ENCODE data around the gene SYTL1.
A peak's percentile ranks its signal among the peaks of the same experiment; 100 is the strongest.

The SYTL1 gene, protein sequence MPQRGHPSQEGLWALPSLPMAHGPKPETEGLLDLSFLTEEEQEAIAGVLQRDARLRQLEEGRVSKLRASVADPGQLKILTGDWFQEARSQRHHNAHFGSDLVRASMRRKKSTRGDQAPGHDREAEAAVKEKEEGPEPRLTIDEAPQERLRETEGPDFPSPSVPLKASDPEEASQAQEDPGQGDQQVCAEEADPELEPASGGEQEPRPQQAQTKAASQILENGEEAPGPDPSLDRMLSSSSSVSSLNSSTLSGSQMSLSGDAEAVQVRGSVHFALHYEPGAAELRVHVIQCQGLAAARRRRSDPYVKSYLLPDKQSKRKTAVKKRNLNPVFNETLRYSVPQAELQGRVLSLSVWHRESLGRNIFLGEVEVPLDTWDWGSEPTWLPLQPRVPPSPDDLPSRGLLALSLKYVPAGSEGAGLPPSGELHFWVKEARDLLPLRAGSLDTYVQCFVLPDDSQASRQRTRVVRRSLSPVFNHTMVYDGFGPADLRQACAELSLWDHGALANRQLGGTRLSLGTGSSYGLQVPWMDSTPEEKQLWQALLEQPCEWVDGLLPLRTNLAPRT

GRCh38 chr1:27341525-27342252 lies at the start of gene SYTL1:
SYTL1 (plus strand) TSS chr1:27342022; CDS start chr1:27345335, 3,313 bp downstream.
- Histone ChIP-seq H3K27ac (ENCODE audit: low read depth, low read length) (no peak within 1 kb of the TSS), H3K36me3 (ENCODE audit: insufficient read depth, low read length) (peaks cover 9% of the 10 kb centered on the region), H3K9me3 (ENCODE audit: low read length) (no peaks in the 10 kb centered on the region), H3K27me3 (ENCODE audit: control insufficient read depth in 1 of 2, insufficient read depth in 2 of 2, low read length in 2 of 2) (no peaks in the 10 kb centered on the region), H3K9ac (ENCODE audit: low read length) (no peak within 1 kb of the TSS), H3K4me1 (ENCODE audit: insufficient read depth, low read length) (no peaks in the 10 kb centered on the region), H3K4me3 (ENCODE audit: low read depth in 1 of 2, low read length in 2 of 2) (no peak within 1 kb of the TSS)

DNA sequence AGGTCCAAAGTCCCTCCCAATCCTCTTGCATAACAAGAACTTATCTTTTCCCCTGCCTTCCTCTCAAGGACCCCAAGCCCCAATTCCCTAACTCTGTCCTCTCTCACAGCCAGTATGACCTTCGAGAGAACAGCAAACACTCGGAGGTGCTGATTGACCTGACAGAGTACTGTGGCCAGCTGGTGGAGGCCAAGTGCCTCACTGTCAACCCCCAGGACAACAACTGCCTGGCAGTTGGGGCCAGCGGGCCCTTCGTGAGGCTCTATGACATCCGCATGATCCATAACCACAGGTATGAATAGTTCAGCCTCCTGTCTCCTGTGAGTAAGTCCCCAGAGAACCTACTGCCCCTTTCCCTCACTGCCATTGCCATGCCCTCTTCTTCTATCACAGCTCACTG lies 49.7 kb upstream of the SYTL1 start:
- H3K4me3 ChIP-seq (ENCODE audit: low read depth in 1 of 2, low read length in 2 of 2): no peak overlapping the region
- peaks cover 58% of the 10 kb centered on the region for H3K36me3 ChIP-seq (ENCODE audit: insufficient read depth, low read length)
- no peak overlapping the region for H3K27ac ChIP-seq (ENCODE audit: low read depth, low read length)
- no peaks in the 10 kb centered on the region for H3K9me3 ChIP-seq (ENCODE audit: low read length)
- H3K4me1 ChIP-seq (ENCODE audit: insufficient read depth, low read length): peaks cover 4% of the 10 kb centered on the region
- H3K27me3 ChIP-seq (ENCODE audit: control insufficient read depth in 1 of 2, insufficient read depth in 2 of 2, low read length in 2 of 2): no peaks in the 10 kb centered on the region
- H3K9ac ChIP-seq (ENCODE audit: low read length): no peak overlapping the region

GRCh38 chr1:27293915-27294314 lies 47.9 kb upstream of the SYTL1 start:
- no peak overlapping the region for H3K27ac ChIP-seq (ENCODE audit: low read depth, low read length)
- no peak overlapping the region for H3K4me3 ChIP-seq (ENCODE audit: low read depth in 1 of 2, low read length in 2 of 2)
- H3K9me3 ChIP-seq (ENCODE audit: low read length): no peaks in the 10 kb centered on the region
- no peak overlapping the region for H3K9ac ChIP-seq (ENCODE audit: low read length)
- H3K36me3 ChIP-seq (ENCODE audit: insufficient read depth, low read length): peaks cover 65% of the 10 kb centered on the region
- H3K4me1 ChIP-seq (ENCODE audit: insufficient read depth, low read length): peaks cover 20% of the 10 kb centered on the region
- no peaks in the 10 kb centered on the region for H3K27me3 ChIP-seq (ENCODE audit: control insufficient read depth in 1 of 2, insufficient read depth in 2 of 2, low read length in 2 of 2)

DNA sequence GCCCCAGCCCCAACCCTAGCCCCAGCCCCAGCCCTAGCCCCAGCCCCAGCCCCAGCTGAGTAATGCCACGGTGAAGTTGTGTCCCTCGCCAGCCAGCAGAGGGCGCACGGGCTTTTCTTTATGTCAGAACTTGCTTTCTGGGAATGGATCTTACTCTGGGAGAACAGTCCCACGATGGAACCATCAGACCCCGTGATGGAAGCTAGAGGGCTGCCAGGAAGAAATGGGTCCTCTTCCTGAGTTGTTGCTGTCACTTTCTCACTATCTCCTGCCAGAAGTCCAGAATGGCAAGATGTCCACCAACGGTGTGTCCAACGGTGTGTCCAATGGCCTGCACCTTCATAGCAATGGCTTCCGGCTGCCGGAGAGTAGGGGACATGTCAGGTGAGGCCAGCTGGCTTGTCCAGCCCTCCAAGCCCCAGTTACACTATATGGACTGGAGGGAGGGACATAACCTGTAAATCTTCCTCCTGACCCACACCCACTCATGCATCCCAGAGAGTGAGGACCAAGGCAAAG lies 45.0 kb upstream of the SYTL1 start:
- Histone ChIP-seq H3K4me3 (ENCODE audit: low read depth in 1 of 2, low read length in 2 of 2) (no peak overlapping the region), H3K9ac (ENCODE audit: low read length) (no peak overlapping the region), H3K4me1 (ENCODE audit: insufficient read depth, low read length) (peaks cover 46% of the 10 kb centered on the region), H3K27ac (ENCODE audit: low read depth, low read length) (peak overlapping the region; percentile 49), H3K36me3 (ENCODE audit: insufficient read depth, low read length) (peaks cover 61% of the 10 kb centered on the region), H3K27me3 (ENCODE audit: control insufficient read depth in 1 of 2, insufficient read depth in 2 of 2, low read length in 2 of 2) (no peaks in the 10 kb centered on the region), H3K9me3 (ENCODE audit: low read length) (no peaks in the 10 kb centered on the region)

- H3K9ac ChIP-seq (ENCODE audit: low read length): no peak overlapping the region
- H3K4me3 ChIP-seq (ENCODE audit: low read depth in 1 of 2, low read length in 2 of 2): no peak overlapping the region
- H3K4me1 ChIP-seq (ENCODE audit: insufficient read depth, low read length): peaks cover 46% of the 10 kb centered on the region
- no peaks in the 10 kb centered on the region for H3K9me3 ChIP-seq (ENCODE audit: low read length)
- H3K36me3 ChIP-seq (ENCODE audit: insufficient read depth, low read length): peaks cover 64% of the 10 kb centered on the region
- H3K27ac ChIP-seq (ENCODE audit: low read depth, low read length): peak overlapping the region; percentile 56
- no peaks in the 10 kb centered on the region for H3K27me3 ChIP-seq (ENCODE audit: control insufficient read depth in 1 of 2, insufficient read depth in 2 of 2, low read length in 2 of 2)
These were observed 43.9 kb upstream of the SYTL1 start for GRCh38 chr1:27297903-27298302.

GRCh38 chr1:27298632-27299384 lies 43.0 kb upstream of the SYTL1 start:
- Histone ChIP-seq H3K9ac (ENCODE audit: low read length) (peak overlapping the region; percentile 21), H3K9me3 (ENCODE audit: low read length) (no peaks in the 10 kb centered on the region), H3K27ac (ENCODE audit: low read depth, low read length) (peak overlapping the region; percentile 83), H3K27me3 (ENCODE audit: control insufficient read depth in 1 of 2, insufficient read depth in 2 of 2, low read length in 2 of 2) (no peaks in the 10 kb centered on the region), H3K36me3 (ENCODE audit: insufficient read depth, low read length) (peaks cover 67% of the 10 kb centered on the region), H3K4me3 (ENCODE audit: low read depth in 1 of 2, low read length in 2 of 2) (peak overlapping the region in 1 of 2 donors; percentile 41), H3K4me1 (ENCODE audit: insufficient read depth, low read length) (peaks cover 46% of the 10 kb centered on the region)

- peak overlapping the region in 1 of 2 donors; percentile 41 for H3K4me3 ChIP-seq (ENCODE audit: low read depth in 1 of 2, low read length in 2 of 2)
- H3K9ac ChIP-seq (ENCODE audit: low read length): peak overlapping the region; percentile 21
- H3K4me1 ChIP-seq (ENCODE audit: insufficient read depth, low read length): peaks cover 46% of the 10 kb centered on the region
- peak overlapping the region; percentile 83 for H3K27ac ChIP-seq (ENCODE audit: low read depth, low read length)
- peaks cover 67% of the 10 kb centered on the region for H3K36me3 ChIP-seq (ENCODE audit: insufficient read depth, low read length)
- no peaks in the 10 kb centered on the region for H3K9me3 ChIP-seq (ENCODE audit: low read length)
- no peaks in the 10 kb centered on the region for H3K27me3 ChIP-seq (ENCODE audit: control insufficient read depth in 1 of 2, insufficient read depth in 2 of 2, low read length in 2 of 2)
These were observed 42.2 kb upstream of the SYTL1 start for GRCh38 chr1:27299385-27300271.

DNA sequence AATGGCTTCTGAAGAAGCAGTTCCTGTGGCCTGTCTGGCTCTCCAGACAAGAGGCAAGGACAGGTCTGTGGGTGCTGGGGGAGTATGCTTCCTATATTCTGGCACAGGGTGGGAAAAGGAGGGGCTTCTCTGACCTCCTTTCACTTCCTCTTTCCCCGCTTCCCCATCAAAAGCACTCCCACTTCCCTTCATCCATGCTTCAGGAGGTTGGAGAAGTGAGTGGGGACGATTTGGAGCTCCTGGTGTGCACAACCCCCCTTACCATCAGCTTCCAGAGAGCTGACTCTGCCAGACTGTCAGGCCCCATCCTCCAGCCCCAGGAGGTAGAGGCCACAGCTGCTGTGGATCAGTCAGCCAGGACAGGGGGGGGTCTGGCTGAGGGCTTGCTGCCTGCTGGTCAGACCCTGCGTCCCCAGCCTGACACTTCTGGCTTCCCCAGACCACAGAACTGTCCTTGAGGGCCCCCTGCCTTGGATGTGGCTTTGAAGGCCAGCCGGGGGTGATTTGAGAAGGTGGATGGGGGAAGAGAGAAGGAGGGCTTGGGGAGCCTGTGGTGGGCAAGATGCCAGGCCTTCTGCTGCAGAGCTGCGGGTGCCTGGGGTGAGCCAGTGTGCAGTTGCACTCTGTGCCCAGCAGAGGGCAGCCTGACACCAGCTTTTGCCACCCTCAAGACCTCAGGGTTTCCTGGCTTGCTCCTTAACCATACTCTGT lies 41.3 kb upstream of the SYTL1 start:
- Histone ChIP-seq H3K9ac (ENCODE audit: low read length) (no peak overlapping the region), H3K4me3 (ENCODE audit: low read depth in 1 of 2, low read length in 2 of 2) (no peak overlapping the region), H3K4me1 (ENCODE audit: insufficient read depth, low read length) (peaks cover 46% of the 10 kb centered on the region), H3K36me3 (ENCODE audit: insufficient read depth, low read length) (peaks cover 61% of the 10 kb centered on the region), H3K9me3 (ENCODE audit: low read length) (no peaks in the 10 kb centered on the region), H3K27ac (ENCODE audit: low read depth, low read length) (peak overlapping the region; percentile 83), H3K27me3 (ENCODE audit: control insufficient read depth in 1 of 2, insufficient read depth in 2 of 2, low read length in 2 of 2) (no peaks in the 10 kb centered on the region)

- Histone ChIP-seq H3K9me3 (ENCODE audit: low read length) (no peaks in the 10 kb centered on the region), H3K4me3 (ENCODE audit: low read depth in 1 of 2, low read length in 2 of 2) (no peak overlapping the region), H3K36me3 (ENCODE audit: insufficient read depth, low read length) (peaks cover 63% of the 10 kb centered on the region), H3K4me1 (ENCODE audit: insufficient read depth, low read length) (peaks cover 46% of the 10 kb centered on the region), H3K27me3 (ENCODE audit: control insufficient read depth in 1 of 2, insufficient read depth in 2 of 2, low read length in 2 of 2) (no peaks in the 10 kb centered on the region), H3K27ac (ENCODE audit: low read depth, low read length) (peak overlapping the region; percentile 83), H3K9ac (ENCODE audit: low read length) (no peak overlapping the region)
These were observed 40.8 kb upstream of the SYTL1 start for GRCh38 chr1:27301052-27301422.
